Type B pancreatic cell (in vitro differentiated cells): ENCODE results near the gene SRRM2. TPM values are rescaled to one million over a fixed set of nuclear protein-coding genes. Genes with fewer than 3 reads are reported as not detected.

Source experiments
- DNase-seq: peaks from one replicate; pipeline ENCODE4 v3.0.0; 2021; ENCODE audit warnings: mixed read lengths; ENCODE audit not compliant: unreplicated experiment; ENCODE audit errors: extremely low spot score
- H3K27ac Mint-ChIP-seq: 2 replicates; pipeline ENCODE4 v1.8.0; 2021; ENCODE audit warnings: mild to moderate bottlenecking, mixed read lengths
- H3K27me3 Mint-ChIP-seq: 2 replicates; pipeline ENCODE4 v1.8.0; 2021; ENCODE audit warnings: mixed read lengths
- H3K36me3 Mint-ChIP-seq: 2 replicates; pipeline ENCODE4 v1.8.0; 2021; ENCODE audit warnings: mixed read lengths
- H3K4me1 Mint-ChIP-seq: one replicate; pipeline ENCODE4 v1.8.0; 2021; ENCODE audit warnings: mixed read lengths; ENCODE audit not compliant: unreplicated experiment
- H3K4me3 Mint-ChIP-seq: 2 replicates; pipeline ENCODE4 v1.8.0; 2021; ENCODE audit warnings: mild to moderate bottlenecking, mixed read lengths
- H3K9me3 Mint-ChIP-seq: 2 replicates; pipeline ENCODE4 v1.8.0; 2021; ENCODE audit warnings: mixed read lengths
- total RNA-seq: library from RNA; stranded (reverse); gene quantifications from 2 replicates; pipeline ENCODE4 v1.2.1, GENCODE V29; 2021; ENCODE audit warnings: low replicate concordance
- TF ChIP-seq, protein P1 (sequence below): fragments of 200-600 bp; sonication (generic); conservative IDR thresholded peaks from 2 replicates; pipeline ENCODE4 v1.5.0; 2021; ENCODE audit warnings: antibody characterized with exemption, mild to moderate bottlenecking

Gene SRRM2
- total RNA-seq, 1 donor from 2014 or later: 749 TPM

DNA sequence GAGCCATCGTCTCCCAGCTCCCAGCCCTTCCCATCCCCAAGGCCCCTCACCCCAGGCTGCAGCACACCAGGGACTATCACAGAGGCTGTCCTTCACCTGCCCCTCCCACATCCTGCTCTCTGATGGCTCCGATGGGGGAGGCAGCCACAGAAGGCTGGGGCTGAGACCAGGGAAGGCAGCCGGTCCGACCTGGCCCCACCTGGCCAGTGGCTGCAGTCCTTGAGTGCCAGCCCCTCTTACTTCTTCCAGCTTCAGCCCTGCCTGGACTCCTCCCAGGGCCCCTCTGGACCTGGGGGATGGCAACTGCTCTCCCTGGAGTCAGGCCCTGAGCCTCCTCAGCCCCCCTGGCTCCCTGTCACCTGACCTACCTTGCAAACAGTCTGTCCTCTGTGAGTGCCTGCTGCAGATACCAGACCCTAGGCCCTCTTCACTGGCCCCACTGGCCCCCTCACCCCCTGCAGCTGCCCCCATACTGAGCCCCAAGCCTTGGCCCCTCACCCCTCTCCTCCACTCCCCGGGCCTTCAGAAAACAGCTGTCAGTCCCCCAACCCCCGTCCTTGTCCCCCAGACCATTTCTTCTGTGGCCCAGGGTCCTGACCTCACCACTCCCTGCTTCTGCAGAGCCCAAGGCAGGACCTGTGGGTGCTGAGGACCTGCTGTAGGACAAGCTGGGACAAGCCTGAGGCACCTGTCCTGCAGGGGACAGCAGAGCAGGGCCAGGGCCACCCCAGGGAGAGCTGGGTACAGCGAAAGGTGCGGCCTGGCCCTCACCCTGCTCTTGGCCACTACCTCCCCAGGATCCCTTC is 12.6 kb upstream of the SRRM2 start:
- no peak for DNase-seq
- Mint-ChIP-seq H3K36me3 (no peaks in the 10 kb centered on the region), H3K9me3 (no peaks in the 10 kb centered on the region), H3K4me1 (no peaks in the 10 kb centered on the region), H3K27ac (no peak overlapping the region), H3K4me3 (no peak overlapping the region), H3K27me3 (no peaks in the 10 kb centered on the region)
- TF ChIP-seq, protein P1, sequence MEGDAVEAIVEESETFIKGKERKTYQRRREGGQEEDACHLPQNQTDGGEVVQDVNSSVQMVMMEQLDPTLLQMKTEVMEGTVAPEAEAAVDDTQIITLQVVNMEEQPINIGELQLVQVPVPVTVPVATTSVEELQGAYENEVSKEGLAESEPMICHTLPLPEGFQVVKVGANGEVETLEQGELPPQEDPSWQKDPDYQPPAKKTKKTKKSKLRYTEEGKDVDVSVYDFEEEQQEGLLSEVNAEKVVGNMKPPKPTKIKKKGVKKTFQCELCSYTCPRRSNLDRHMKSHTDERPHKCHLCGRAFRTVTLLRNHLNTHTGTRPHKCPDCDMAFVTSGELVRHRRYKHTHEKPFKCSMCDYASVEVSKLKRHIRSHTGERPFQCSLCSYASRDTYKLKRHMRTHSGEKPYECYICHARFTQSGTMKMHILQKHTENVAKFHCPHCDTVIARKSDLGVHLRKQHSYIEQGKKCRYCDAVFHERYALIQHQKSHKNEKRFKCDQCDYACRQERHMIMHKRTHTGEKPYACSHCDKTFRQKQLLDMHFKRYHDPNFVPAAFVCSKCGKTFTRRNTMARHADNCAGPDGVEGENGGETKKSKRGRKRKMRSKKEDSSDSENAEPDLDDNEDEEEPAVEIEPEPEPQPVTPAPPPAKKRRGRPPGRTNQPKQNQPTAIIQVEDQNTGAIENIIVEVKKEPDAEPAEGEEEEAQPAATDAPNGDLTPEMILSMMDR: no peak

DNA sequence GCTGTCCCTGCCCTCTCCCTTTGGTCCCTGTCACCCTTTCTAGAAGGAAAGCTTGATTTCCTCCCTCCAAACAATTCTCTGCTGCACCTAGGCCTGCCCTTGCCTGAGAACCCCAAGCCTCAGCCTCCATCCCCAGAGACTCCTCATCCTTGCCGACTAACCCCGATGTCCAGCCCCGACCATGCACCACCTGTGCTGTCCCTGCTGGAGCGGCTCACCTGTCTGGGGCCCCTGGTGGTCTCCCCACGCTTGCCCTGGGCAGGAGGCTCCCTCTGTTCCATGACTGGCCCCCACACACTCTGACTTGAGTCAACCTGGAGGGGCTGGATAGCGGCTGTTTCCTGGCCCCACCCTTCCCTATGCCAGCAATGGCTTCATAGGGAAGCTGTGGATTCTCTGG is 12.0 kb upstream of the SRRM2 start:
- TF ChIP-seq, protein P1: no peak
- no peaks in the 10 kb centered on the region for H3K27me3 Mint-ChIP-seq
- H3K4me1 Mint-ChIP-seq: no peaks in the 10 kb centered on the region
- H3K27ac Mint-ChIP-seq: no peak overlapping the region
- no peaks in the 10 kb centered on the region for H3K36me3 Mint-ChIP-seq
- no peak for DNase-seq
- H3K9me3 Mint-ChIP-seq: no peaks in the 10 kb centered on the region
- no peak overlapping the region for H3K4me3 Mint-ChIP-seq

DNA sequence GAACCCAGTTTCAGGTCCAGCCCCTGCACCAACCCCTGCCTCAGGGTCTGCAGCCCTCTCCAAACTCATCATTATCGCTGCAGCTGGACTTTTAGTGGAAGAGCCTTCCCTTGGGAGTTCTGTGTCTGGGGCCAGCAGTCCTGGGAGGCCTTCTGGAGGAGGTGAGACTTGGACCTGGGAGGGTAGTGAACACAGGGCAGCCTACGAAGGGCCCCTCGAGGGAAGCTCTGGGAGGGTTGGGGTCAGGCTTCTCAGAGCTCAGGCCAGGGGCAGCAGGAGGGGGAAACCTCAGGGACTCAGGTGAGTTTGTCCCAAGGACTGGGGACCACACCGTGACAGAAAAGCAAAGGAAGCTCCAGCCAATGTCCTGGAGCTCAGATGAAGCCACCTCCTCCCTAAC is 11.3 kb upstream of the SRRM2 start:
- no peak overlapping the region for H3K27ac Mint-ChIP-seq
- no peak for DNase-seq
- no peaks in the 10 kb centered on the region for H3K36me3 Mint-ChIP-seq
- no peaks in the 10 kb centered on the region for H3K4me1 Mint-ChIP-seq
- TF ChIP-seq, protein P1: no peak
- no peak overlapping the region for H3K4me3 Mint-ChIP-seq
- no peaks in the 10 kb centered on the region for H3K27me3 Mint-ChIP-seq
- no peaks in the 10 kb centered on the region for H3K9me3 Mint-ChIP-seq

DNA sequence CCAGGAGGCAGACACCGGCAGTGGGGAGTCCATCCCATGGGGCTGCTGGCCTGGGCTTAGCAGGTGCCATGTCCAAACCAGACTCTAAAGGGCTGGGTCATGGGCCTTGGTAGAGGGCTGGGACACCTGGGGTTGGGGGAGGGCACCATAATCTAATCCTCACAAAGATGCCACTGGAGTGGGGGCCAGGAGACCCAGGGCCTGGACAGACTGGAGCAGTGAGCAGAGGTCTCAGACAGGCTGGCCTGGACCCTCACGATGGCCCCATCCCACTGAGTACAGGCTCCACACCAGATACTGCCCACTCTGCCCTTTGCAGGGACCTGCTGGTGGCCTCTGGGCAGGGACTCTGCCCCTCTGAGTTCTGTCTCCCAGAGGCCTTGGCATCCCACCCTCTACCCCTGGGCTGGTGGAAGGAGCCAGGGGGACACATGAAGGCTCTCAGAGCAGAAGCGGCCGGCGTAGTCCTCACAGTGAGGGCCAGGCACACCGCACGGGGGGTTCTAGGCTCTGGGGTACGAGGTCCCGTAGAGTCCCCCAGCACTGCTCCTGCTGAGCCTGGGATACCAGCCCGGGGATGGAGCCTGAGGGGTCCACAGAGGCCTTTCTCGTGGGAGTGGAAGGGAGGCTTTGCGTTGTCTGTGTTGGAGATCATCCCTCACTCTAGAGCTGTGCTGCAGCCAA is 10.0 kb upstream of the SRRM2 start:
- no peaks in the 10 kb centered on the region for H3K36me3 Mint-ChIP-seq
- no peak overlapping the region for H3K4me3 Mint-ChIP-seq
- DNase-seq: no peak
- H3K9me3 Mint-ChIP-seq: no peaks in the 10 kb centered on the region
- H3K27ac Mint-ChIP-seq: no peak overlapping the region
- H3K27me3 Mint-ChIP-seq: no peaks in the 10 kb centered on the region
- TF ChIP-seq, protein P1: no peak
- H3K4me1 Mint-ChIP-seq: no peaks in the 10 kb centered on the region

DNA sequence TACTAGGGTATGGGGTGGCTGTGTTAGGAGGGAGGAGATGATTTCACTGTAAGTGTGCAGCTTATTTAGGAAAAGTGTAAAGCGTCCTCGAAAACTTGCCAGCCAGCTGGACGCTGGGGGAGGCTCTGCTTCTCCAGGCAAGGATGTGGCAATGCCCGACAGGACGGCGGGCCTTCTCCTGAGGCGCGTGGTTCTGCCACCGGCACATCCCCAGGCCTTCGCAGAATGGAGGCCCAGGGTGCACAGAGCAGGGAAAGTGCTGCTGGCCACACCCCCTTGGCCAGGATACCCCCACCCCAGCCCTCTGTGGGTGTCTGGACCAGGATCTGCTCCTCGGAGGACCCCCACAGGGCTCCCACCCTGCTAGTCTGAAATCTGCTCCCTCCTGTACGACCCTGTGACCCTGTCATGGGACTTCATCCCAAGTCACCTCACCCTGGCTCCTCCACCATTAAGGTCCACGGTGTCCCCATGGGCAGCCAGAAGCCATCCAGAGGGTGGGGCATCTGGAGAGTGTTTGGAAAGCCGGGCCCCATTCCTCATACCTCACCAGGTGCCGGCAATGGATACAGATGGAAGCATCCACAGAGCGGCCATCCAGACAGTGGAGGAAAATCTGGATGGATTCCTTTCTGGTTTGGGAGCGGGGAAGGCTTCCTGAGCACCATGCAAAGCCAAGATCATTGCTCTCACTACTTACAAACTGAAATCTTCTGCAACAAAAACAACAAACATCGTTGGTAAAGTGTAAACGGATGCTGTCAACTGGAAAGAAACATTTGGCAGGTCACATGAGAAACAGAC is 9.2 kb upstream of the SRRM2 start:
- Mint-ChIP-seq H3K27me3 (no peaks in the 10 kb centered on the region), H3K9me3 (no peaks in the 10 kb centered on the region), H3K36me3 (no peaks in the 10 kb centered on the region), H3K4me1 (no peaks in the 10 kb centered on the region), H3K4me3 (no peak overlapping the region), H3K27ac (no peak overlapping the region)
- DNase-seq: no peak
- TF ChIP-seq, protein P1: no peak
